Sigmoid colon (tissue), 7 donors: ENCODE results near the gene CAMK4. TPM values are rescaled to one million over a fixed set of nuclear protein-coding genes. Genes with fewer than 3 reads are reported as not detected.

Experiments
- DNase-seq: peaks from one replicate; pipeline ENCODE4 v3.0.0-alpha.2; 2019
- H3K27ac ChIP-seq, 4 donors: fragments of 200-600 bp; sonication (generic); one replicate each; pipeline ENCODE4 v1.5.1; 2016 to 2019; ENCODE audit warnings: mild to moderate bottlenecking in 1 of 4
- H3K27me3 ChIP-seq, 3 donors: fragments of 200-600 bp; sonication (generic); one replicate each; pipeline ENCODE4 v1.5.1; 2019; ENCODE audit warnings: mild to moderate bottlenecking in 1 of 3
- H3K36me3 ChIP-seq, 4 donors: fragments of 200-600 bp; sonication (generic); one replicate each; pipeline ENCODE4 v1.5.1; 2016 to 2019
- H3K4me1 ChIP-seq, 4 donors: fragments of 200-600 bp; sonication (generic); one replicate each; pipeline ENCODE4 v1.5.1; 2017 to 2019
- H3K4me3 ChIP-seq, 4 donors: fragments of 200-600 bp; sonication (generic); one replicate each; pipeline ENCODE4 v1.5.1; 2017 to 2019; ENCODE audit warnings: mild to moderate bottlenecking in 2 of 4, moderate library complexity in 1 of 4
- H3K9me3 ChIP-seq, 4 donors: fragments of 200-600 bp in 3 of 4; sonication (generic) in 3 of 4; one replicate each; pipeline versions ENCODE4 v1.5.1 to v1.6.1; 2013 to 2019
- EP300 ChIP-seq, 4 donors: sonication (generic); formaldehyde crosslinking; IDR thresholded peaks; one replicate each; pipeline ENCODE4 v1.6.1; 2017; ENCODE audit warnings: antibody characterized with exemption in 4 of 4
- POLR2A ChIP-seq, 2 donors: fragments of 450-650 bp; IDR thresholded peaks; one replicate each; pipeline ENCODE4 v1.6.1; 2016; ENCODE audit warnings: antibody characterized with exemption in 2 of 2, mild to moderate bottlenecking in 2 of 2, moderate library complexity in 2 of 2
- POLR2AphosphoS5 ChIP-seq, 4 donors: sonication (generic); formaldehyde crosslinking; IDR thresholded peaks; one replicate each; pipeline ENCODE4 v1.6.1; 2017; ENCODE audit warnings: antibody characterized with exemption in 4 of 4
- WGBS, 2 donors: extraction: QIAGEN DNeasy Blood & Tissue Kit; methylation state at CpG; one replicate each; pipeline ENCODE4 v1.1.7; 2013; 5-methylcytosine and 5-hydroxymethylcytosine counted together
- intact Hi-C: fragments of 100-400 bp; cut with DNase I; formaldehyde crosslinking; loops from one replicate; pipeline ENCODE4 v1.15.1; 2023
- polyA plus RNA-seq, 3 donors: library from polyadenylated mRNA; stranded (reverse); fragments of 200-250 nt; gene quantifications; one replicate each; pipeline ENCODE4 v1.2.3, GENCODE V29; 2013
- total RNA-seq, 4 donors: library from RNA; depleted of rRNA; stranded (reverse); fragments of >200 nt; gene quantifications; one replicate each; pipeline ENCODE4 v1.1.0, GENCODE V29; 2016
- TF ChIP-seq, protein P1 (sequence below), 4 experiments: fragments of 450-650 bp in 3 of 4; fragments of 200-600 bp in 1 of 4; IDR thresholded peaks; one replicate each; pipeline ENCODE4 v1.5.1; 2016 to 2019; ENCODE audit warnings: antibody characterized with exemption in 4 of 4, mild to moderate bottlenecking in 3 of 4, moderate library complexity in 2 of 4
- donor health status: healthy with polysubstance abuse.
- donor health status: Bipolar disorder and iron deficiency.
- donor health status: healthy.

CAMK4 gene
- total and polyA plus RNA-seq, 7 donors, result 0.23 to 4.0 (median 2.3) TPM

DNA sequence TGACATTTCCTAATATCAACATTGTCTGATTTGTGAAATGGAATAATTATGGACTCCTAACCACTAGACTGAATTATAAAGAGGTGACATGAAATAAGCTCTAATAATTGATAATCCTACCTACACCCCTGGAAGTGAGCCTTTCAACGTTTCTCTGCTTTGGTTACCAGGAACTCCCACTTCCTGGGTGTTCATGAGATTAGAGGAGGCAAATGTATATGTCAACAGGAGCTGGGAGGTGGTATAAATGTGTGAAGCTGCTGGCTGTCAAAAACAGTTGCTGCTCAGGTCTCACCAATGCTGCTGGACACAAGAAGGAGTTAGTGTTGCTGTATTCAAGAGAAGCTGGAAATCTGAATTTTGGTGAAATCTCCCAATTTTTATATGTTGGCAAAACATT is 96.8 kb downstream of the CAMK4 start:
- no peak overlapping the region for H3K27ac ChIP-seq
- H3K4me3 ChIP-seq, result no peak overlapping the region
- no peaks in the 10 kb centered on the region for H3K9me3 ChIP-seq
- no peaks in the 10 kb centered on the region for H3K27me3 ChIP-seq
- TF ChIP-seq POLR2AphosphoS5 (IDR thresholded peaks at IDR 0.05), result no peak
- TF ChIP-seq, protein P1, sequence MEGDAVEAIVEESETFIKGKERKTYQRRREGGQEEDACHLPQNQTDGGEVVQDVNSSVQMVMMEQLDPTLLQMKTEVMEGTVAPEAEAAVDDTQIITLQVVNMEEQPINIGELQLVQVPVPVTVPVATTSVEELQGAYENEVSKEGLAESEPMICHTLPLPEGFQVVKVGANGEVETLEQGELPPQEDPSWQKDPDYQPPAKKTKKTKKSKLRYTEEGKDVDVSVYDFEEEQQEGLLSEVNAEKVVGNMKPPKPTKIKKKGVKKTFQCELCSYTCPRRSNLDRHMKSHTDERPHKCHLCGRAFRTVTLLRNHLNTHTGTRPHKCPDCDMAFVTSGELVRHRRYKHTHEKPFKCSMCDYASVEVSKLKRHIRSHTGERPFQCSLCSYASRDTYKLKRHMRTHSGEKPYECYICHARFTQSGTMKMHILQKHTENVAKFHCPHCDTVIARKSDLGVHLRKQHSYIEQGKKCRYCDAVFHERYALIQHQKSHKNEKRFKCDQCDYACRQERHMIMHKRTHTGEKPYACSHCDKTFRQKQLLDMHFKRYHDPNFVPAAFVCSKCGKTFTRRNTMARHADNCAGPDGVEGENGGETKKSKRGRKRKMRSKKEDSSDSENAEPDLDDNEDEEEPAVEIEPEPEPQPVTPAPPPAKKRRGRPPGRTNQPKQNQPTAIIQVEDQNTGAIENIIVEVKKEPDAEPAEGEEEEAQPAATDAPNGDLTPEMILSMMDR (IDR thresholded peaks at IDR 0.05), result no peak
- no peak for TF ChIP-seq POLR2A (IDR thresholded peaks at IDR 0.05)
- no peak for TF ChIP-seq EP300 (IDR thresholded peaks at IDR 0.05)
- intact Hi-C loops, result no loop called here
- no peaks in the 10 kb centered on the region for H3K4me1 ChIP-seq
- 7 to 8% methylated on average over 1 of the region's 1 CpG for WGBS, 2 donors
- no peaks in the 10 kb centered on the region for H3K36me3 ChIP-seq
- DNase-seq, result no peak

DNA sequence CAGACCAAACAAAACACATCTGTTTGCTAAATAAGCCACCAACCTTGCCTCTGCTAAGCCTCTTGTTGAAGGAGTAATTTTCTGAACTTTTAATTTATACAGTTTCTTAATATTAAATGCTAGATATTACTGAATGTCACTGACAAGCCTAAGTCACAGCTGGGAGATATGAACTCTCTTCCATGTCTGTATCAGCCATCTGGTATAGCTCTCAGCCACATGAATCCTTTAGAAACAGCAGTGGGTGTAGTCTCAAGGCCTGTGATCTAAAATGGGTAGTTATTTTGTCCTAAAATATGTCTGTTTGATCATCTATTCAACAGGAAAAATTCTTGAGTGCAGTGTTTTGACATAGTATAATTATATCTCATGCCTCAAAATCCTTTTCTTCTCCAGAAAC is 97.2 kb downstream of the CAMK4 start:
- Histone ChIP-seq H3K27ac (no peak overlapping the region), H3K4me3 (no peak overlapping the region), H3K4me1 (no peaks in the 10 kb centered on the region), H3K27me3 (no peaks in the 10 kb centered on the region), H3K9me3 (no peaks in the 10 kb centered on the region), H3K36me3 (no peaks in the 10 kb centered on the region)
- no peak for DNase-seq
- TF ChIP-seq, protein P1 (IDR thresholded peaks at IDR 0.05), result no peak
- TF ChIP-seq POLR2AphosphoS5 (IDR thresholded peaks at IDR 0.05) (no peak), POLR2A (IDR thresholded peaks at IDR 0.05) (no peak), EP300 (IDR thresholded peaks at IDR 0.05) (no peak)
- intact Hi-C loops, result no loop called here

DNA sequence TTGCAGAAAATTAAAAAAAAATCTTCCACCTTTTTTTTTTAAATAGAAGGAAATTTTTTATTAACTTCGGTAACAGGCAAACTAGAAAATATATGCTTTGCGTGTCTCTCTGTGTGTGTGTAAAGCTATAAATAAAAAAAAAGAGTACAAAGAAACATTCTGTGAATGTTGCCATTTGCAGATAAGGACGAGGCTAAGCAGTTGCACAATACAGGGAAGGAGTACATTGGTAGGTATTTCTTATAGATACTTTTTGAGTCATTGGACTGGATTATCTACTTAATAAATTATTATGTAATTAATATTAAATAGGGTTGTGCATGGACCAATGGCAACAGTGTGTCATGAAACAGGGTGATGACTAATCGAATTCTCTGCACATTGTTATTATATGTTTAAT is 102.4 kb downstream of the CAMK4 start:
- intact Hi-C loops, result no loop called here
- H3K9me3 ChIP-seq, result no peaks in the 10 kb centered on the region
- 77 to 90% methylated on average over 4 of the region's 4 CpGs for WGBS, 2 donors

DNA sequence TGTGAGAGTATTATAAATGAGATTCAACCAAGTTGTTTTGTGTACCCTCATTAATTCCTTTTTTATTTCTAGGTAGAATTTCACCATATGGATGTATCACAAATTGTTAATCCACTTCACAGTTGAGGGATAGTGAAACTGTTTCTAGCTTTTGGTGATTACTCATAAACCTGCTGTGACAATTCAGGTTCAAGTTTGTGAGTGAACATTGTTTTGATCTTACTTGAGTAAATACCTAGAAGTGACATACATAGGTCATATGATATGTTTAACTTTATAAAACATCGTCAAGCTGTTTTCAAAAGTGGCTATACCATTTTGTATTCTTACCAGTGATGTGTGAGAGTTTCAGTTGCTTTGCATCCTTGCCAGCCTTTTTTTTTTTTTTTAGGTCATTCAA is 112.9 kb downstream of the CAMK4 start:
- no peaks in the 10 kb centered on the region for H3K27me3 ChIP-seq
- H3K36me3 ChIP-seq, result no peaks in the 10 kb centered on the region
- TF ChIP-seq EP300 (IDR thresholded peaks at IDR 0.05), result no peak
- H3K4me1 ChIP-seq, result no peaks in the 10 kb centered on the region
- H3K9me3 ChIP-seq, result no peaks in the 10 kb centered on the region
- WGBS, 2 donors, result 26 to 62% methylated on average over 1 of the region's 1 CpG
- no peak overlapping the region for H3K4me3 ChIP-seq
- intact Hi-C loops, result no loop called here
- no peak for DNase-seq
- H3K27ac ChIP-seq, result no peak overlapping the region

More for the DNA sequence above, 102.4 kb downstream of the CAMK4 start:
- Histone ChIP-seq H3K27ac (no peak overlapping the region), H3K4me1 (no peaks in the 10 kb centered on the region), H3K36me3 (no peaks in the 10 kb centered on the region), H3K27me3 (no peaks in the 10 kb centered on the region), H3K4me3 (no peak overlapping the region)
- DNase-seq, result no peak
- TF ChIP-seq, protein P1 (IDR thresholded peaks at IDR 0.05), result no peak
- TF ChIP-seq POLR2AphosphoS5 (IDR thresholded peaks at IDR 0.05) (no peak), POLR2A (IDR thresholded peaks at IDR 0.05) (no peak), EP300 (IDR thresholded peaks at IDR 0.05) (no peak)

DNA sequence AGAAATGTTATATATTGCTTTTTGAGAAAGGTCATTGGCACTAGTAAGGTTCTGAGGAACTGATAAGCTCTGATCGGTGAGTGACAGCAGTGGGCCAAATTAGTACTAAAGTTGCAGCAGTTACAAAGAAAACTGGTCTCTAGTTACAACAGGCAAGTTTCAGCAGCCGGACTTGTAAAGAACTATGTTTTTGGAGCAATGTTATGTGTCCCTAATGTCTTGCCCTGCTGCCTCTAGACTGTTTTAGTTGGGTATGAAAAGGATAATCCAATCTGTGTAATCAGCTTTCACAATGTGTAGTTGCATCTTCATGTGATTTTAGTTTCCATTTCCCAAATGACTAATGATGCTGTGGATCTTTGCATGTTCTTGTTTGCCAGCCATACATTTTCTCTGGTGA is 113.5 kb downstream of the CAMK4 start:
- WGBS, 2 donors, result 22 to 36% methylated on average over 2 of the region's 2 CpGs
- H3K27ac ChIP-seq, result no peak overlapping the region
- intact Hi-C loops, result no loop called here

More for the DNA sequence above, 113.5 kb downstream of the CAMK4 start:
- no peaks in the 10 kb centered on the region for H3K9me3 ChIP-seq
- H3K4me1 ChIP-seq, result no peaks in the 10 kb centered on the region
- no peak overlapping the region for H3K4me3 ChIP-seq
- H3K36me3 ChIP-seq, result no peaks in the 10 kb centered on the region
- TF ChIP-seq EP300 (IDR thresholded peaks at IDR 0.05), result no peak
- no peak for TF ChIP-seq POLR2AphosphoS5 (IDR thresholded peaks at IDR 0.05)
- no peak for TF ChIP-seq POLR2A (IDR thresholded peaks at IDR 0.05)
- TF ChIP-seq, protein P1 (IDR thresholded peaks at IDR 0.05), result no peak
- no peaks in the 10 kb centered on the region for H3K27me3 ChIP-seq
- DNase-seq, result no peak
